A673 (cell line): ENCODE results near the gene DEFB108B. TPM values are rescaled to one million over a fixed set of nuclear protein-coding genes. Genes with fewer than 3 reads are reported as not detected.
"Not testable (repeated sequence)": the region's sequence is repeated elsewhere in the genome, so short reads cannot be mapped to it uniquely, and the experiment has no call there.

ENCODE experiments used
- BruUV-seq: library from RNA; stranded (reverse); fragments of 400-500 nt; replicated peaks from 2 replicates; lab custom pipeline; 2021; lab: Mats Ljungman, UMichigan
- CTCF ChIA-PET: fragments of 300-600 bp; sonication (Branson Sonifier 250); formaldehyde crosslinking; loops from one replicate; lab custom pipeline; 2022; ENCODE audit warnings: antibody characterized with exemption; lab: Charles Lee
- POLR2A ChIA-PET: fragments of 300-600 bp; sonication (Branson Sonifier 250); formaldehyde crosslinking; loops from one replicate; lab custom pipeline; 2022; ENCODE audit warnings: antibody characterized with exemption; ENCODE audit not compliant: low non-redundant PET; lab: Charles Lee
- DNase-seq: peaks from one replicate; pipeline ENCODE4 v3.0.0-alpha.2; 2015; ENCODE audit warnings: low spot score
- H3K27ac ChIP-seq: fragments of 200-600 bp; sonication (generic); 2 replicates; pipeline ENCODE4 v1.5.1; 2016; ENCODE audit warnings: mixed run types, low read depth, mild to moderate bottlenecking, mixed read lengths, antibody characterized with exemption, low read length; ENCODE audit not compliant: poor library complexity, severe bottlenecking
- H3K27me3 ChIP-seq: fragments of 200-600 bp; sonication (generic); replicated peaks from 2 replicates; pipeline ENCODE4 v1.6.1; 2017; ENCODE audit warnings: mixed run types, low read depth, mild to moderate bottlenecking, mixed read lengths, antibody characterized with exemption, low read length; ENCODE audit not compliant: insufficient read depth, poor library complexity
- H3K36me3 ChIP-seq: fragments of 200-600 bp; sonication (generic); 2 replicates; pipeline ENCODE4 v1.6.1; 2016; ENCODE audit warnings: mixed run types, mild to moderate bottlenecking, mixed read lengths, antibody characterized with exemption, low read length; ENCODE audit not compliant: insufficient read depth, poor library complexity, severe bottlenecking
- H3K4me1 ChIP-seq: fragments of 200-600 bp; sonication (generic); 2 replicates; pipeline ENCODE4 v1.6.1; 2017; ENCODE audit warnings: mixed run types, mild to moderate bottlenecking, mixed read lengths, antibody characterized with exemption, low read length; ENCODE audit not compliant: insufficient read depth, poor library complexity, severe bottlenecking
- H3K4me3 ChIP-seq: fragments of 200-600 bp; sonication (generic); 2 replicates; pipeline ENCODE4 v1.5.1; 2016; ENCODE audit warnings: low read depth, mixed run types, mild to moderate bottlenecking, mixed read lengths, low read length; ENCODE audit not compliant: poor library complexity, severe bottlenecking
- H3K9me3 ChIP-seq: fragments of 200-600 bp; sonication (generic); 2 replicates; pipeline ENCODE4 v1.6.1; 2016; ENCODE audit warnings: mixed run types, low read depth, mild to moderate bottlenecking, mixed read lengths, antibody characterized with exemption, low read length; ENCODE audit not compliant: poor library complexity, severe bottlenecking
- EZH2 ChIP-seq: fragments of 200-600 bp; sonication (generic); IDR thresholded peaks from 2 replicates; pipeline ENCODE4 v1.6.1; 2017; ENCODE audit warnings: borderline replicate concordance, low read depth, mild to moderate bottlenecking, mixed read lengths, antibody characterized with exemption, low read length; ENCODE audit not compliant: poor library complexity, severe bottlenecking
- intact Hi-C: fragments of 100-400 bp; cut with micrococcal nuclease; formaldehyde crosslinking; loops from one replicate; pipeline ENCODE4 v1.10.0; 2022; ENCODE audit not compliant: unreplicated experiment
- total RNA-seq: library from RNA; stranded (reverse); gene quantifications from 2 replicates; pipeline ENCODE4 v1.2.3, GENCODE V29; 2021
- TF ChIP-seq, protein P1 (sequence below): fragments of 300-800, 200-600 bp; sonication (generic); conservative IDR thresholded peaks from 2 replicates; pipeline ENCODE4 v1.5.1; 2017; ENCODE audit warnings: low read depth, mild to moderate bottlenecking, antibody characterized with exemption, low read length, moderate library complexity, mixed read lengths

DEFB108B gene
- total RNA-seq, 1 experiment from 2014 or later = not detected

DNA sequence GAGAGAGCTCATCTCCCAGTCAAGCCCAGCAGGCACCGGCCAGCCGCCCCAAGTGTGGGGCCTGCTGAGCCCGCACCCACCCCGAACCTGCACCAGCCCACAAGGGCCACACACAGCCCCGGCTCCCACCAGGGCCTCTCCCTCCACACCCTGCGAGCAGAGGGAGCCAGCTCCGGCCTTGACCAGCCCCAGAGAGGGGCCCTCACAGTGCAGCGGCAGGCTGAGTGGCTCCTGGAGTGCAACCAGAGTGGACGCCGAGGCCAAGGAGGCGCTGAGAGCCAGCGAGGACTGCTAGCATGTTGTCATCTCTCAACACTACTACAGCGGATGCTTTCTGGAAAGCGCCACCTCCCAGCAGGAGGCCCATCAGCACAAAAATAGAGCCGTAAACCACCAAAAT, 10.9 kb downstream of the DEFB108B start:
- no peaks in the 10 kb centered on the region for H3K9me3 ChIP-seq
- no peaks in the 10 kb centered on the region for H3K27me3 ChIP-seq
- ChIA-PET POLR2A (no interaction called here), CTCF (no interaction called here)
- H3K36me3 ChIP-seq = no peaks in the 10 kb centered on the region
- TF ChIP-seq EZH2 = no peak
- TF ChIP-seq, protein P1, sequence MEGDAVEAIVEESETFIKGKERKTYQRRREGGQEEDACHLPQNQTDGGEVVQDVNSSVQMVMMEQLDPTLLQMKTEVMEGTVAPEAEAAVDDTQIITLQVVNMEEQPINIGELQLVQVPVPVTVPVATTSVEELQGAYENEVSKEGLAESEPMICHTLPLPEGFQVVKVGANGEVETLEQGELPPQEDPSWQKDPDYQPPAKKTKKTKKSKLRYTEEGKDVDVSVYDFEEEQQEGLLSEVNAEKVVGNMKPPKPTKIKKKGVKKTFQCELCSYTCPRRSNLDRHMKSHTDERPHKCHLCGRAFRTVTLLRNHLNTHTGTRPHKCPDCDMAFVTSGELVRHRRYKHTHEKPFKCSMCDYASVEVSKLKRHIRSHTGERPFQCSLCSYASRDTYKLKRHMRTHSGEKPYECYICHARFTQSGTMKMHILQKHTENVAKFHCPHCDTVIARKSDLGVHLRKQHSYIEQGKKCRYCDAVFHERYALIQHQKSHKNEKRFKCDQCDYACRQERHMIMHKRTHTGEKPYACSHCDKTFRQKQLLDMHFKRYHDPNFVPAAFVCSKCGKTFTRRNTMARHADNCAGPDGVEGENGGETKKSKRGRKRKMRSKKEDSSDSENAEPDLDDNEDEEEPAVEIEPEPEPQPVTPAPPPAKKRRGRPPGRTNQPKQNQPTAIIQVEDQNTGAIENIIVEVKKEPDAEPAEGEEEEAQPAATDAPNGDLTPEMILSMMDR = no peak
- H3K27ac ChIP-seq = no peak overlapping the region
- no peak for DNase-seq
- no peaks in the 10 kb centered on the region for H3K4me1 ChIP-seq
- intact Hi-C loops = no loop called here
- H3K4me3 ChIP-seq = no peak overlapping the region
- no TSS peak for BruUV-seq

GRCh38 chr11:71853895-71854294, 20.9 kb downstream of the DEFB108B start:
- DNase-seq, CTCF ChIA-PET, H3K4me3 ChIP-seq, H3K27ac ChIP-seq, BruUV-seq, POLR2A ChIA-PET, H3K27me3 ChIP-seq, H3K9me3 ChIP-seq, intact Hi-C loops, H3K36me3 ChIP-seq, H3K4me1 ChIP-seq: not testable (repeated sequence)

DNA sequence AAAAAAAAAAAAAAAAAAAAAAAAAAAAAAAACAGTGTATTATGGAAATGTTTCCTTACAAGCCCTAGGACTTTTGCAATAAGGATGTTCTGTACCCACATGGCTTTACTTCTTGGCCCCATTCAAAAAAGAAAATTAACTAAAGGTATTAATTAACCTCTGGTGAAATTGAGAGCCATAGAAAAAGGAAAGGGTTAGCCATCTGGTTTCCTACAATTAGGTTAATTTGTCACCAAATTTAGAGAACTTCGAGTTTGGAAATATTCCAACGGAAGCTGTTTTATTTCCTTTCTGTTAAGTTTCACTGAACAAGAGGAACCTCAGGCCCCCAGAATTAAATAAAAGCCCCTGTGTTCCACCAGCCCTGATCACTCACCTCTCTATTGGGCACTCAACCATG, 22.9 kb downstream of the DEFB108B start:
- H3K4me3 ChIP-seq, H3K27ac ChIP-seq, DNase-seq, H3K4me1 ChIP-seq, BruUV-seq, CTCF ChIA-PET, H3K36me3 ChIP-seq, H3K9me3 ChIP-seq, intact Hi-C loops, H3K27me3 ChIP-seq: not testable (repeated sequence)
- POLR2A ChIA-PET = interaction anchor here (0.6 kb wide), 1 partner anchor 24 kb away, joined by 3 read pairs; no protein-coding TSS in a partner anchor

GRCh38 chr11:71860835-71861234, 27.8 kb downstream of the DEFB108B start:
- H3K27ac ChIP-seq, intact Hi-C loops, H3K27me3 ChIP-seq, POLR2A ChIA-PET, CTCF ChIA-PET, H3K36me3 ChIP-seq, H3K9me3 ChIP-seq, H3K4me3 ChIP-seq, H3K4me1 ChIP-seq, DNase-seq, BruUV-seq: not testable (repeated sequence)
